NCI-H2081 treated with DMSO at 0.1 percent for 48 hours (cell line): ENCODE data around the gene SLC26A5.
A peak's percentile ranks its signal among the peaks of the same experiment; 100 is the strongest.
"Not testable (repeated sequence)": the region's sequence is repeated elsewhere in the genome, so short reads cannot be mapped to it uniquely, and the experiment has no call there.

Source experiments
- DNase-seq: peaks from one replicate; lab custom pipeline; 2025; lab: John Stamatoyannopoulos, UW

Gene SLC26A5

GRCh38 chr7:103446049-103446520, at the start of gene SLC26A5:
SLC26A5 (minus strand) TSS chr7:103446207; CDS start chr7:103421514, 24,693 bp downstream.
- DNase-seq = no peak

GRCh38 chr7:103487419-103487818, 41.4 kb upstream of the SLC26A5 start:
- DNase-seq = no peak

GRCh38 chr7:103486873-103487272, 40.9 kb upstream of the SLC26A5 start:
- DNase-seq = not testable (repeated sequence)

- no peak for DNase-seq
These were observed 34.8 kb upstream of the SLC26A5 start for GRCh38 chr7:103480771-103481170.

- no peak for DNase-seq
These were observed 28.9 kb upstream of the SLC26A5 start for GRCh38 chr7:103474956-103475355.

GRCh38 chr7:103469095-103469948, 23.3 kb upstream of the SLC26A5 start:
- DNase-seq = no peak

- no peak for DNase-seq
These were observed 20.8 kb upstream of the SLC26A5 start for GRCh38 chr7:103466814-103467213.

GRCh38 chr7:103462358-103462757, 16.4 kb upstream of the SLC26A5 start:
- no peak for DNase-seq

- DNase-seq = peak; percentile 47
These were observed 1.3 kb upstream of the SLC26A5 start for GRCh38 chr7:103447073-103447960.

GRCh38 chr7:103445228-103446048, 569 bp downstream of the SLC26A5 start:
- DNase-seq = no peak

- no peak for DNase-seq
These were observed 6.3 kb downstream of the SLC26A5 start for GRCh38 chr7:103439661-103440060.

- no peak for DNase-seq
These were observed 8.4 kb downstream of the SLC26A5 start for GRCh38 chr7:103437623-103438022.

GRCh38 chr7:103432712-103433111, 13.3 kb downstream of the SLC26A5 start:
- DNase-seq = no peak

- DNase-seq = no peak
These were observed 20.8 kb downstream of the SLC26A5 start for GRCh38 chr7:103425177-103425576.

GRCh38 chr7:103423467-103424179, 22.4 kb downstream of the SLC26A5 start:
- no peak for DNase-seq

- no peak for DNase-seq
These were observed 25.1 kb downstream of the SLC26A5 start for GRCh38 chr7:103420857-103421384.

GRCh38 chr7:103418241-103418640, 27.8 kb downstream of the SLC26A5 start:
- no peak for DNase-seq

- DNase-seq = no peak
These were observed 32.6 kb downstream of the SLC26A5 start for GRCh38 chr7:103413407-103413806.

- no peak for DNase-seq
These were observed 33.9 kb downstream of the SLC26A5 start for GRCh38 chr7:103412151-103412550.

- DNase-seq = not testable (repeated sequence)
These were observed 40.0 kb downstream of the SLC26A5 start for GRCh38 chr7:103405789-103406613.
